Smooth muscle cell (in vitro differentiated cells): ENCODE results near the gene AHSG. TPM values are rescaled to one million over a fixed set of nuclear protein-coding genes. Genes with fewer than 3 reads are reported as not detected.
A peak's percentile ranks its signal among the peaks of the same experiment; 100 is the strongest.

ENCODE experiments used
- DNase-seq: peaks from one replicate; lab custom pipeline; 2025; ENCODE audit not compliant: unreplicated experiment; lab: John Stamatoyannopoulos, UW
- H2AFZ ChIP-seq: fragments of 200-600 bp; sonication (generic); 2 replicates; pipeline ENCODE4 v1.6.0; 2016; ENCODE audit warnings: antibody characterized with exemption, low read depth, mild to moderate bottlenecking
- H3F3A ChIP-seq: fragments of 200-600 bp; sonication (generic); 2 replicates; pipeline ENCODE4 v1.6.0; 2017; ENCODE audit warnings: antibody characterized with exemption, low read depth
- H3K27ac ChIP-seq: fragments of 200-600 bp; sonication (generic); 2 replicates; pipeline ENCODE4 v1.5.1; 2016; ENCODE audit warnings: low read depth, mild to moderate bottlenecking
- H3K27me3 ChIP-seq: fragments of 200-600 bp; sonication (generic); 2 replicates; pipeline ENCODE4 v1.6.1; 2016; ENCODE audit warnings: low read depth, mild to moderate bottlenecking
- H3K36me3 ChIP-seq: fragments of 200-600 bp; sonication (generic); 2 replicates; pipeline ENCODE4 v1.5.1; 2016; ENCODE audit warnings: low read depth
- H3K4me1 ChIP-seq: fragments of 200-600 bp; sonication (generic); 2 replicates; pipeline ENCODE4 v1.5.1; 2016; ENCODE audit warnings: low read depth
- H3K4me2 ChIP-seq: fragments of 200-600 bp; sonication (generic); 2 replicates; pipeline ENCODE4 v1.6.0; 2016; ENCODE audit warnings: mild to moderate bottlenecking
- H3K4me3 ChIP-seq: fragments of 200-600 bp; sonication (generic); 2 replicates; pipeline ENCODE4 v1.5.1; 2016; ENCODE audit warnings: mild to moderate bottlenecking
- H3K79me2 ChIP-seq: fragments of 200-600 bp; sonication (generic); 2 replicates; pipeline ENCODE4 v1.6.0; 2016; ENCODE audit warnings: low read depth, mild to moderate bottlenecking
- H3K9ac ChIP-seq: fragments of 200-600 bp; sonication (generic); 2 replicates; pipeline ENCODE4 v1.6.0; 2016; ENCODE audit warnings: low read depth
- H3K9me3 ChIP-seq: fragments of 200-600 bp; sonication (generic); replicated peaks from 2 replicates; pipeline ENCODE4 v1.5.1; 2016; ENCODE audit warnings: low read depth
- H4K20me1 ChIP-seq: fragments of 200-600 bp; sonication (generic); 2 replicates; pipeline ENCODE4 v1.6.0; 2016; ENCODE audit warnings: low read depth
- CTCF ChIP-seq: fragments of 200-600 bp; sonication (generic); IDR thresholded peaks from 2 replicates; pipeline ENCODE4 v1.5.1; 2017; ENCODE audit warnings: borderline replicate concordance, mild to moderate bottlenecking, antibody characterized with exemption; ENCODE audit not compliant: insufficient read depth, poor library complexity, severe bottlenecking
- WGBS: methylation state at CpG from one replicate; pipeline ENCODE4 v1.1.7; 2016; ENCODE audit warnings: low lambda C conversion rate; 5-methylcytosine and 5-hydroxymethylcytosine counted together
- polyA plus RNA-seq: library from polyadenylated mRNA; unstranded; fragments of >200 nt; fragmentation: Nextera tagmentation; extraction: Ambion mirVana; gene quantifications from 2 replicates; pipeline ENCODE4 v1.2.1, GENCODE V29; 2016
- total RNA-seq: library from RNA; depleted of rRNA; stranded (reverse); fragments of >200 nt; gene quantifications from 2 replicates; pipeline ENCODE4 v1.2.3, GENCODE V29; 2014

The AHSG gene
- total and polyA plus RNA-seq, 2 experiments from 2014 or later: 0.16 to 0.18 TPM

DNA sequence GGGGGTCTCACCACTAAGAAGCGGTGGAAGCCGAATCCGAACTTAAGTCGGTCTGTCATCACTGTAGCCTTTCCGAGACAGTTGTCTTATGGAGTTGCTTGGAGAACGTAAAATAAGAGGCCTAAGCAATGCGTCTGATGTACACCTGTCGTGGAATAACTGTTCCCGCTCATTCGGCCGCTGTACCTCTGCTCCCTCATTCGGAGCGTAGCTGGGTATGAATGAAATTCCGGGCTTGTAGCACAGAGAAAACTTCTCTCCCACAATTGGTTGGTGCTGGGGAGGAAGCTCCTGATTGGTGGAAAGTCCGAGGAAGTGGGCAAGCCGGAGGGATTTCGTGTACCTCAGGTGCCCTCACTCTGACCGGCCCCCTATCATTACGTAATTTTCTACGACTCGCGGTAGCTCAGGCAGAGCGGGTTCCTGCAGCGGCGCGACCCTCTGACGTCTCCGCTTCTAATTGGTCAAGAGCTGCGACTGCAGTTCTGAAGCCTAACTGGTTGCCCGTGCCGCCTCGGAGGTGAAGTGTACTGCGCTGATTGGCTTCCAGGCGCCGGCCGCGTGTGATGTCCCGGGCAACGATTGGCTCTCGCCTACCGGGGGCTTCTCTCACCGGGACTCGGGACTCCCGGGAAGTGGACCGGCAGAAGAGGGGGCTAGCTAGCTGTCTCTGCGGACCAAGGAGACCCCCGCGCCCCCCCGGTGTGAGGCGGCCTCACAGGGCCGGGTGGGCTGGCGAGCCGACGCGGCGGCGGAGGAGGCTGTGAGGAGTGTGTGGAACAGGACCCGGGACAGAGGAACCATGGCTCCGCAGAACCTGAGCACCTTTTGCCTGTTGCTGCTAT, 42.5 kb upstream of the AHSG start, which contains the start of gene DNAJB11:
Gene DNAJB11 (plus strand): TSS at position 625 of the 845 bp plus-strand sequence. CDS start 178 bp downstream, at position 803.
- Histone ChIP-seq H3K9me3 (no peaks in the 10 kb centered on the region), H3K4me3 (peak within 1 kb of the TSS; percentile 80), H4K20me1 (no peaks in the 10 kb centered on the region), H2AFZ (peak within 1 kb of the TSS; percentile 83), H3K4me2 (peak within 1 kb of the TSS; percentile 96), H3K9ac (peak within 1 kb of the TSS; percentile 96), H3F3A (no peaks in the 10 kb centered on the region), H3K36me3 (peaks cover 11% of the 10 kb centered on the region), H3K4me1 (peaks cover 17% of the 10 kb centered on the region), H3K27me3 (no peaks in the 10 kb centered on the region), H3K79me2 (peaks cover 34% of the 10 kb centered on the region), H3K27ac (peak within 1 kb of the TSS; percentile 88)
- under 1% methylated on average over 59 of the region's 59 CpGs for WGBS
- TF ChIP-seq CTCF: no peak
- DNase-seq: peak; percentile 89

DNA sequence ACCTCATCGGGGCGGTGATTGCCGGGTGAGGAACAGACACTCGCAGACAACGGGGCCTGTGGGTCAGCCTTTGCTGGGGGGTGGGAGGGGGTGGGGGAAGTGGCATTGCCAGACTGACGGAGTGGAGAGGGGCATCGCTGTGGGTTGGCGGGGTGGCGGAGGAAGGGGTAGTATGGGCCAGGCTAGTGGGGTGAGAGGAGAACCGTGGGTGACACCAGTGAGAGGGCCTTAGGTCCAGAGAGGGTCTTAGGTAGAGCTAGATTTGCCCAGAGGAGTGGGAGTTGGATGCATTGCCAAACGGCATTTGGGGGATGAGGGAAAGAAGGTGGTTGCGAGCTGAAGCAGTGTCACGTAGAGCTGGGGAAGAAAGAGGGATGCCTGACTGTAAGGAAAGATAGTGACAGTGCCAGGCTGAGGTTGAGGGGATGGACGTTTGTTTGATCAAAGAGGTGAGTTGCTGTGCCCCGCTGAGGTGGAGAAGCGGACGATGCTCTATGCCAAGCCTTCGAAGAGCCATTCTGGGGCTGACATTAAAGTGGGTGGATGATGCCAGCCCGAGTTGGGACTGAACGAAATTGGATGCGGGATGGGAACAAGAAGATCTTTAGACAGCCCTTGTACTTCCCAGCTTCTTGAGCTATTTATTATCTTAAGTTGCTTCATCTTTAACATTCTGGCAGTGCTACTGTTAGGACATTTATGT, 41.8 kb upstream of the AHSG start:
- Histone ChIP-seq H3K4me1 (peaks cover 17% of the 10 kb centered on the region), H4K20me1 (peaks cover 4% of the 10 kb centered on the region), H3K79me2 (peaks cover 27% of the 10 kb centered on the region), H3K4me2 (peak overlapping the region; percentile 96), H3K9me3 (no peaks in the 10 kb centered on the region), H2AFZ (peak overlapping the region; percentile 83), H3K27me3 (no peaks in the 10 kb centered on the region), H3F3A (no peaks in the 10 kb centered on the region), H3K9ac (peak overlapping the region; percentile 96), H3K27ac (peak overlapping the region; percentile 88), H3K36me3 (peaks cover 17% of the 10 kb centered on the region), H3K4me3 (peak overlapping the region; percentile 80)
- no peak for DNase-seq
- WGBS: 16% methylated on average over 21 of the region's 21 CpGs
- no peak for TF ChIP-seq CTCF

GRCh38 chr3:186571644-186572013, 41.2 kb upstream of the AHSG start:
- H3K79me2 ChIP-seq: peaks cover 21% of the 10 kb centered on the region
- H3K9me3 ChIP-seq: no peaks in the 10 kb centered on the region
- no peaks in the 10 kb centered on the region for H3K27me3 ChIP-seq
- H3K9ac ChIP-seq: peak overlapping the region; percentile 96
- H3K4me1 ChIP-seq: peaks cover 17% of the 10 kb centered on the region
- WGBS: 88% methylated on average over 2 of the region's 2 CpGs
- H3K36me3 ChIP-seq: peaks cover 20% of the 10 kb centered on the region
- no peak for DNase-seq
- TF ChIP-seq CTCF: no peak
- no peak overlapping the region for H2AFZ ChIP-seq
- peaks cover 8% of the 10 kb centered on the region for H4K20me1 ChIP-seq
- H3K4me2 ChIP-seq: peak overlapping the region; percentile 96
- no peak overlapping the region for H3K27ac ChIP-seq
- H3F3A ChIP-seq: no peaks in the 10 kb centered on the region
- peak overlapping the region; percentile 80 for H3K4me3 ChIP-seq
